ENCODE measurements around the gene SEC23B. TPM values are rescaled to one million over a fixed set of nuclear protein-coding genes. Genes with fewer than 3 reads are reported as not detected.

SEC23B gene
- total RNA-seq, 1 experiment from 2014 or later, result 61.3 TPM

DNA sequence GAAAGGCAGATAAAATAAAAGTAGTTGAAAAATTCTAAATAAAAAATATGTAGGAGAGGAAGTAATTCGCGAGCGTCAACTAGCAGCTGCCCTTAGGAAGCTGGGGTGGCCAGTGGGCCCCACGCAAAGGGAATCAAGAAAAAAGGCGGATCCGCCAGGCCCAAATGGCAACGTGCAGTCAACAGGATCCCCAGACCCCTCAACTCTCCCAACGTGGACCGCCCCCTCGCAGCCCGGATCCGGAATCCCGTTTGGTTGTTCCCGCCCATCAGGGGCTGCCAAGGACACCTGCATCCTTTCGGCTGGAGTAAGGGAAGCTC lies 41.2 kb upstream of the SEC23B start:
- ATAC-seq, result peak; percentile 87
- TF ChIP-seq POLR2AphosphoS5 (IDR thresholded peaks at IDR 0.05; ENCODE audit: low read depth, low read length), result peak; percentile 60; the same call in 1 of the 2 replicates
- TF ChIP-seq, protein P1, sequence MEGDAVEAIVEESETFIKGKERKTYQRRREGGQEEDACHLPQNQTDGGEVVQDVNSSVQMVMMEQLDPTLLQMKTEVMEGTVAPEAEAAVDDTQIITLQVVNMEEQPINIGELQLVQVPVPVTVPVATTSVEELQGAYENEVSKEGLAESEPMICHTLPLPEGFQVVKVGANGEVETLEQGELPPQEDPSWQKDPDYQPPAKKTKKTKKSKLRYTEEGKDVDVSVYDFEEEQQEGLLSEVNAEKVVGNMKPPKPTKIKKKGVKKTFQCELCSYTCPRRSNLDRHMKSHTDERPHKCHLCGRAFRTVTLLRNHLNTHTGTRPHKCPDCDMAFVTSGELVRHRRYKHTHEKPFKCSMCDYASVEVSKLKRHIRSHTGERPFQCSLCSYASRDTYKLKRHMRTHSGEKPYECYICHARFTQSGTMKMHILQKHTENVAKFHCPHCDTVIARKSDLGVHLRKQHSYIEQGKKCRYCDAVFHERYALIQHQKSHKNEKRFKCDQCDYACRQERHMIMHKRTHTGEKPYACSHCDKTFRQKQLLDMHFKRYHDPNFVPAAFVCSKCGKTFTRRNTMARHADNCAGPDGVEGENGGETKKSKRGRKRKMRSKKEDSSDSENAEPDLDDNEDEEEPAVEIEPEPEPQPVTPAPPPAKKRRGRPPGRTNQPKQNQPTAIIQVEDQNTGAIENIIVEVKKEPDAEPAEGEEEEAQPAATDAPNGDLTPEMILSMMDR (IDR thresholded peaks at IDR 0.05), result no peak
- no peaks in the 10 kb centered on the region for H3K27me3 ChIP-seq (ENCODE audit: control insufficient read depth, insufficient read depth, low read length)
- peaks cover 18% of the 10 kb centered on the region for H3K4me1 ChIP-seq (ENCODE audit: control insufficient read depth, insufficient read depth, low read length)
- in situ Hi-C loops (cut with HindIII; ENCODE audit: low pct_unique_long_range_greater_than_20kb, low sequenced_read_pairs) (no loop called here), intact Hi-C loops (cut with micrococcal nuclease; ENCODE audit: unreplicated experiment) (loop anchor here (5.0 kb wide), 1 partner anchor 179 kb away; the partner anchor contains the start of gene ZNF133)
- no peaks in the 10 kb centered on the region; the same call in 1 of the 2 replicates for H3K36me3 ChIP-seq (ENCODE audit: control insufficient read depth, insufficient read depth, low read length)
- ChIA-PET POLR2A (interaction anchor here (1.0 to 1.5 kb wide), 2 partner anchors 41 to 43 kb away, joined by 4 read pairs; no protein-coding TSS in a partner anchor), CTCF (no interaction called here)
- H3K4me3 ChIP-seq (ENCODE audit: low read depth in 2 of 2, low read length in 2 of 2), result peak overlapping the region; percentile 98 to 99
- no peak for DNase-seq (ENCODE audit: low read depth, low spot score)
- H3K27ac ChIP-seq (ENCODE audit: low read length), result peak overlapping the region; percentile 90
- no peaks in the 10 kb centered on the region for H3K9me3 ChIP-seq (ENCODE audit: control insufficient read depth, insufficient read depth, low read depth, low read length)
- TSS peak; percentile 85 for BruUV-seq (replicated peaks)

GRCh38 chr20:18466894-18467730 lies 40.6 kb upstream of the SEC23B start, which contains the start of the genes DZANK1 and POLR3F:
Gene DZANK1, minus strand, starts transcription at chr20:18467030. Its CDS starts 1,672 bp downstream, at chr20:18465358.
Gene POLR3F, plus strand, starts transcription at chr20:18467390. Its CDS starts 117 bp downstream, at chr20:18467507.
- no peaks in the 10 kb centered on the region; the same call in 1 of the 2 replicates for H3K36me3 ChIP-seq (ENCODE audit: control insufficient read depth, insufficient read depth, low read length)
- BruUV-seq (replicated peaks), result no TSS peak
- peak; percentile 93 for DNase-seq (ENCODE audit: low read depth, low spot score)
- intact Hi-C loops (cut with micrococcal nuclease; ENCODE audit: unreplicated experiment), result loop anchor here (5.0 kb wide), 1 partner anchor 180 kb away; the partner anchor contains the start of gene ZNF133
- peak; percentile 100 for ATAC-seq
- H3K4me3 ChIP-seq (ENCODE audit: low read depth in 2 of 2, low read length in 2 of 2), result peak within 1 kb of the TSS; percentile 98 to 99
- peak; percentile 52; the same call in 1 of the 2 replicates for TF ChIP-seq POLR2AphosphoS5 (IDR thresholded peaks at IDR 0.05; ENCODE audit: low read depth, low read length)
- TF ChIP-seq, protein P1 (IDR thresholded peaks at IDR 0.05), result no peak
- peak within 1 kb of the TSS; percentile 90 for H3K27ac ChIP-seq (ENCODE audit: low read length)
- peaks cover 18% of the 10 kb centered on the region for H3K4me1 ChIP-seq (ENCODE audit: control insufficient read depth, insufficient read depth, low read length)
- ChIA-PET CTCF (interaction anchor here (0.6 kb wide), 1 partner anchor 61 kb away, joined by 3 read pairs; no protein-coding TSS in a partner anchor), POLR2A (interaction anchor here (1.0 to 1.5 kb wide), 2 partner anchors 40 to 42 kb away, joined by 4 read pairs; no protein-coding TSS in a partner anchor)
- no peaks in the 10 kb centered on the region for H3K9me3 ChIP-seq (ENCODE audit: control insufficient read depth, insufficient read depth, low read depth, low read length)
- in situ Hi-C loops (cut with HindIII; ENCODE audit: low pct_unique_long_range_greater_than_20kb, low sequenced_read_pairs), result no loop called here
- H3K27me3 ChIP-seq (ENCODE audit: control insufficient read depth, insufficient read depth, low read length), result no peaks in the 10 kb centered on the region

DNA sequence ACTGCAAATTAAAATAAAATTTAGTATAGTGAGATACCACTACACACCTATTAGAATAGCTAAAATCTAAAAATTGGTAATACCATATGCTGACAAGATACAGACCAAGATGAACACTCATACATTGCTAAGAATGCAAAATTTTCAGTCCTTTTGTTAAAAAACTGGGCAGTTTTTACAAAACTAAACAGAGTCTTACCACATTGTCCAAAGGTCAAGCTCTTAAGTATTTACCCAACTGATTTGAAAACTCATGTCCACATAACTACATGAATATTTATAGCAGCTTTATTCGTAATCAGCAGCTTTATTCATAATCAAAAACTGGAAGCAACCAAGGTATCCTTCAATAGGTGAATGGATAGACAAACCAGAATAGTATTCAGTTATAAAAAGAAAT lies 30.5 kb upstream of the SEC23B start:
- Histone ChIP-seq H3K4me3 (ENCODE audit: low read depth in 2 of 2, low read length in 2 of 2) (no peak overlapping the region), H3K9me3 (ENCODE audit: control insufficient read depth, insufficient read depth, low read depth, low read length) (no peaks in the 10 kb centered on the region), H3K27ac (ENCODE audit: low read length) (no peak overlapping the region), H3K27me3 (ENCODE audit: control insufficient read depth, insufficient read depth, low read length) (no peaks in the 10 kb centered on the region), H3K4me1 (ENCODE audit: control insufficient read depth, insufficient read depth, low read length) (no peaks in the 10 kb centered on the region), H3K36me3 (ENCODE audit: control insufficient read depth, insufficient read depth, low read length) (peaks cover 29% of the 10 kb centered on the region)
- POLR2A ChIA-PET, result interaction anchor here (0.6 kb wide), 1 partner anchor 57 kb away, joined by 5 read pairs; no protein-coding TSS in a partner anchor
- BruUV-seq (replicated peaks), result no TSS peak
- in situ Hi-C loops (cut with HindIII; ENCODE audit: low pct_unique_long_range_greater_than_20kb, low sequenced_read_pairs) (no loop called here), intact Hi-C loops (cut with micrococcal nuclease; ENCODE audit: unreplicated experiment) (no loop called here)
- TF ChIP-seq, protein P1 (IDR thresholded peaks at IDR 0.05), result no peak
- TF ChIP-seq POLR2AphosphoS5 (IDR thresholded peaks at IDR 0.05; ENCODE audit: low read depth, low read length), result no peak
- TF ChIP-seq REST (IDR thresholded peaks at IDR 0.05; ENCODE audit: insufficient read depth in 1 of 2, low read depth in 2 of 2, low read length in 1 of 2), result no peak
- CTCF ChIA-PET, result no interaction called here
- ATAC-seq (no peak), DNase-seq (ENCODE audit: low read depth, low spot score) (no peak)
